ENCODE results near the gene MTFR1L.

The MTFR1L gene

GRCh38 chr1:25871086-25871703, 51.4 kb downstream of the MTFR1L start:
- TF ChIP-seq CTCF (IDR thresholded peaks at IDR 0.05): no peak
- Histone ChIP-seq H3K27me3 (no peaks in the 10 kb centered on the region), H3K27ac (no peak overlapping the region), H3K9me3 (no peaks in the 10 kb centered on the region), H3K4me1 (ENCODE audit: control insufficient read depth in 1 of 2, insufficient read depth in 1 of 2, low read depth in 1 of 2, low read length in 1 of 2) (peaks cover 59 to 63% of the 10 kb centered on the region in 2 experiments), H3K36me3 (no peaks in the 10 kb centered on the region), H3K4me3 (ENCODE audit: low read depth in 1 of 2, low read length in 1 of 2) (no peak overlapping the region)

DNA sequence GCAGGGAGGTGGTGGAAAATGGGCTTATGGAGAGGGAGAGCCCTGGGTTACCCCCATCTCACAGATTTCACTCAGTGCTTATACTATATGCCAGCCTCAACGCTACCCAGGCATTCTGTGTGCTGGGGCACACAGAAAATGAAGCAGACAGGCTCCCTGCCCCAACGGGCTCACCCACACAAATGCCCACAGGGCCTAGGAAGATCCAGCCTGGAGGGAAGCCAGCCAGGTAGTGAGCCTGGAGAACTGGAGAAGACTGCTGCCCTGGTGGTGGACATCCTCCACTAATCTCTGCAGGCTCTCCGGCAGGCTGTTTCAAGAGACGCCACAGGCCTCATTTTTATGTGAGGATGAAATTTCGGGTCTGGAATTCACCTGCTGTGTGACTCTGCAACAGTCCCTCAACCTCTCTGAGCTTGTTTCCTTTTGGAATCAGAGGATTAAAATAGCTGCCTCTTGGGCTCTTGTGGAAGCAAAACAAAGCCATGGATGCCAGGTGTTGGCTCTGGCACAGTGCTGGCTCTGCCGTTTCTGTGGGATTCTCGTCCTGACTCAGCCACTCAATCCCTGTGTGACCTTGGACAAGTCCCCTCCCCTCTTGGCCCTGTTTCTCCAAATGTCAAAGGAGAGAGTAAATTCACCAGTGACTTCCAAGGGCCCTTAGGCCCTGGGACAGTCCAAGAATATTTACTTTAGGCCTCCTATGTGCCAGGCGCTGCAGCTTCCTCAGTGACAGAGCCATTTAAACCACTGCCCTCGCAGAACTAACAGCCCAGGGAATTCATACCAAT, 52.1 kb downstream of the MTFR1L start:
- Histone ChIP-seq H3K27me3 (no peaks in the 10 kb centered on the region), H3K36me3 (no peaks in the 10 kb centered on the region), H3K9me3 (no peaks in the 10 kb centered on the region), H3K4me3 (ENCODE audit: low read depth in 1 of 2, low read length in 1 of 2) (no peak overlapping the region), H3K27ac (no peak overlapping the region), H3K4me1 (ENCODE audit: control insufficient read depth in 1 of 2, insufficient read depth in 1 of 2, low read depth in 1 of 2, low read length in 1 of 2) (peaks cover 64% of the 10 kb centered on the region in 2 experiments)
- TF ChIP-seq CTCF (IDR thresholded peaks at IDR 0.05): no peak

GRCh38 chr1:25872713-25873112, 53.0 kb downstream of the MTFR1L start:
- TF ChIP-seq CTCF (IDR thresholded peaks at IDR 0.05): no peak
- no peak overlapping the region for H3K4me3 ChIP-seq (ENCODE audit: low read depth in 1 of 2, low read length in 1 of 2)
- peaks cover 61 to 65% of the 10 kb centered on the region in 2 experiments for H3K4me1 ChIP-seq (ENCODE audit: control insufficient read depth in 1 of 2, insufficient read depth in 1 of 2, low read depth in 1 of 2, low read length in 1 of 2)

DNA sequence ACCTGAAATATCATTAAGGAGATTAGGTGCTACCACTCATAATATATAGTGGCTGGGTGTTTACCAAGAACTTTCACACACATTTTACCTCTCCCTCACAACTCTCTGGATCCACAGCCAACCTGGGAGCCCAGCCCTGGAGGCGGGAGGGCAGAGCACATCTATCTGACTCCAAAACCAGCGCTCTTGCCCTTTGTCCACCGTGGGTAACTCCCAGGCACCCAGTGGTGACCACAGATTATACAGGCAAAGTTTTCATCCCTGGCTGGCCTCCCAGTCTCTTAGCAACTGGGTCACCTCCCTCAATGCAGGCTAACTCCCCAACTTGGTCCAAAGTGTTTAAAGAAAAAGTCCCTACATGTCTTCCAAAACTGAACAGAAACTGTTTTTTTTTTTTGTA, 53.4 kb downstream of the MTFR1L start:
- H3K27me3 ChIP-seq: no peaks in the 10 kb centered on the region
- H3K9me3 ChIP-seq: no peaks in the 10 kb centered on the region
- H3K4me1 ChIP-seq (ENCODE audit: control insufficient read depth in 1 of 2, insufficient read depth in 1 of 2, low read depth in 1 of 2, low read length in 1 of 2): peaks cover 61 to 65% of the 10 kb centered on the region in 2 experiments
- no peak overlapping the region for H3K4me3 ChIP-seq (ENCODE audit: low read depth in 1 of 2, low read length in 1 of 2)
- H3K27ac ChIP-seq: peak overlapping the region; percentile 15
- H3K36me3 ChIP-seq: no peaks in the 10 kb centered on the region
- no peak for TF ChIP-seq CTCF (IDR thresholded peaks at IDR 0.05)

More at GRCh38 chr1:25872713-25873112, 53.0 kb downstream of the MTFR1L start:
- Histone ChIP-seq H3K27ac (peak overlapping the region; percentile 15), H3K27me3 (no peaks in the 10 kb centered on the region), H3K9me3 (no peaks in the 10 kb centered on the region), H3K36me3 (no peaks in the 10 kb centered on the region)

GRCh38 chr1:25874209-25874608, 54.5 kb downstream of the MTFR1L start:
- Histone ChIP-seq H3K4me1 (ENCODE audit: control insufficient read depth in 1 of 2, insufficient read depth in 1 of 2, low read depth in 1 of 2, low read length in 1 of 2) (peaks cover 61 to 65% of the 10 kb centered on the region in 2 experiments), H3K36me3 (no peaks in the 10 kb centered on the region), H3K9me3 (no peaks in the 10 kb centered on the region), H3K27ac (no peak overlapping the region), H3K4me3 (ENCODE audit: low read depth in 1 of 2, low read length in 1 of 2) (peak overlapping the region; percentile 65 to 83), H3K27me3 (no peaks in the 10 kb centered on the region)
- TF ChIP-seq CTCF (IDR thresholded peaks at IDR 0.05): no peak
